Measurements from ENCODE around the gene PAM. TPM values are rescaled to one million over a fixed set of nuclear protein-coding genes. Genes with fewer than 3 reads are reported as not detected.

Gene PAM
- total RNA-seq, 1 experiment from 2014 or later = 257 TPM

DNA sequence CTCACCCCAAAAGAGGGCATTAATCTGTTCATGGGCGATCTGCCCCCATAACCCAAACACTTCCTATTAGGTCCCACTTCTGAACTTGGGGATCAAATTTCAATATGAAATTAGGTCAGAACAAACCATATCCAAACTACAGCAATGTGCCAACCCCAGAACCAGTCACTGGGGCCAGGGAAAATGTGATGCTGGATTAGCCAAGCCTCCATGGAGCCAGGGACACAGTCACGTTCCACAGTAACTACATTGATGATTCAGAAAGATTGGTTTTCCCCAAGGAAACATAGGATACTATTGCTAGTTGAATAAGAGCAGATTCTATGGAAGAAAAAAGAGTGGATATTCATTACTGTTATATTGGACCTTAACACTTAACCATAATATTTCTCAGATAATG, 280.6 kb downstream of the PAM start:
- ChIA-PET CTCF (no interaction called here), POLR2A (no interaction called here), RAD21 (ENCODE audit: low non-redundant PET in 1 of 2, low total read pairs in 2 of 2, uncharacterized antibody in 2 of 2, unreplicated experiment in 2 of 2) (no interaction called here)
- H2AFZ ChIP-seq (ENCODE audit: low read depth, low read length, poor library complexity, severe bottlenecking) = no peak overlapping the region
- no peak overlapping the region for H3K4me2 ChIP-seq (ENCODE audit: low read length)
- H3K79me2 ChIP-seq (ENCODE audit: insufficient read depth, low read length) = no peaks in the 10 kb centered on the region
- H3K9ac ChIP-seq (ENCODE audit: low read length) = no peak overlapping the region
- H3K27ac ChIP-seq (ENCODE audit: low read depth, low read length) = no peak overlapping the region
- H3K36me3 ChIP-seq (ENCODE audit: control insufficient read depth in 1 of 2, insufficient read depth in 2 of 2, low read length in 2 of 2) = 0 out of 4 replicates have a peak, but pooled peaks cover 0 to 11% of the 10 kb centered on the region in 2 experiments
- H3K9me2 ChIP-seq (ENCODE audit: insufficient read depth) = no peaks in the 10 kb centered on the region
- TF ChIP-seq ZNF274 (IDR thresholded peaks at IDR 0.05; ENCODE audit: low read depth, low read length) (no peak), POLR2AphosphoS5 (IDR thresholded peaks at IDR 0.05; ENCODE audit: low read depth, low read length) (no peak), JUND (IDR thresholded peaks at IDR 0.05) (no peak), EGR1 (IDR thresholded peaks at IDR 0.05; ENCODE audit: low read depth) (no peak), SRF (IDR thresholded peaks at IDR 0.05; ENCODE audit: low read depth) (no peak), YY1 (IDR thresholded peaks at IDR 0.05; ENCODE audit: extremely low read depth, insufficient replicate concordance, low read depth, low read length) (no peak), RAD21 (IDR thresholded peaks at IDR 0.05; ENCODE audit: low read depth) (no peak)
- TF ChIP-seq, protein P1, sequence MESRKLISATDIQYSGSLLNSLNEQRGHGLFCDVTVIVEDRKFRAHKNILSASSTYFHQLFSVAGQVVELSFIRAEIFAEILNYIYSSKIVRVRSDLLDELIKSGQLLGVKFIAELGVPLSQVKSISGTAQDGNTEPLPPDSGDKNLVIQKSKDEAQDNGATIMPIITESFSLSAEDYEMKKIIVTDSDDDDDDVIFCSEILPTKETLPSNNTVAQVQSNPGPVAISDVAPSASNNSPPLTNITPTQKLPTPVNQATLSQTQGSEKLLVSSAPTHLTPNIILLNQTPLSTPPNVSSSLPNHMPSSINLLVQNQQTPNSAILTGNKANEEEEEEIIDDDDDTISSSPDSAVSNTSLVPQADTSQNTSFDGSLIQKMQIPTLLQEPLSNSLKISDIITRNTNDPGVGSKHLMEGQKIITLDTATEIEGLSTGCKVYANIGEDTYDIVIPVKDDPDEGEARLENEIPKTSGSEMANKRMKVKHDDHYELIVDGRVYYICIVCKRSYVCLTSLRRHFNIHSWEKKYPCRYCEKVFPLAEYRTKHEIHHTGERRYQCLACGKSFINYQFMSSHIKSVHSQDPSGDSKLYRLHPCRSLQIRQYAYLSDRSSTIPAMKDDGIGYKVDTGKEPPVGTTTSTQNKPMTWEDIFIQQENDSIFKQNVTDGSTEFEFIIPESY (IDR thresholded peaks at IDR 0.05; ENCODE audit: extremely low read depth, insufficient replicate concordance, low read length) = no peak
- TF ChIP-seq, protein P2, sequence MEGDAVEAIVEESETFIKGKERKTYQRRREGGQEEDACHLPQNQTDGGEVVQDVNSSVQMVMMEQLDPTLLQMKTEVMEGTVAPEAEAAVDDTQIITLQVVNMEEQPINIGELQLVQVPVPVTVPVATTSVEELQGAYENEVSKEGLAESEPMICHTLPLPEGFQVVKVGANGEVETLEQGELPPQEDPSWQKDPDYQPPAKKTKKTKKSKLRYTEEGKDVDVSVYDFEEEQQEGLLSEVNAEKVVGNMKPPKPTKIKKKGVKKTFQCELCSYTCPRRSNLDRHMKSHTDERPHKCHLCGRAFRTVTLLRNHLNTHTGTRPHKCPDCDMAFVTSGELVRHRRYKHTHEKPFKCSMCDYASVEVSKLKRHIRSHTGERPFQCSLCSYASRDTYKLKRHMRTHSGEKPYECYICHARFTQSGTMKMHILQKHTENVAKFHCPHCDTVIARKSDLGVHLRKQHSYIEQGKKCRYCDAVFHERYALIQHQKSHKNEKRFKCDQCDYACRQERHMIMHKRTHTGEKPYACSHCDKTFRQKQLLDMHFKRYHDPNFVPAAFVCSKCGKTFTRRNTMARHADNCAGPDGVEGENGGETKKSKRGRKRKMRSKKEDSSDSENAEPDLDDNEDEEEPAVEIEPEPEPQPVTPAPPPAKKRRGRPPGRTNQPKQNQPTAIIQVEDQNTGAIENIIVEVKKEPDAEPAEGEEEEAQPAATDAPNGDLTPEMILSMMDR (IDR thresholded peaks at IDR 0.05 in 2 of 3, conservative IDR thresholded peaks at IDR 0.05 in 1 of 3; ENCODE audit: borderline replicate concordance in 1 of 3, insufficient read depth in 1 of 3, low read depth in 2 of 3, low read length in 2 of 3) = no peak
- TF ChIP-seq, protein P3, sequence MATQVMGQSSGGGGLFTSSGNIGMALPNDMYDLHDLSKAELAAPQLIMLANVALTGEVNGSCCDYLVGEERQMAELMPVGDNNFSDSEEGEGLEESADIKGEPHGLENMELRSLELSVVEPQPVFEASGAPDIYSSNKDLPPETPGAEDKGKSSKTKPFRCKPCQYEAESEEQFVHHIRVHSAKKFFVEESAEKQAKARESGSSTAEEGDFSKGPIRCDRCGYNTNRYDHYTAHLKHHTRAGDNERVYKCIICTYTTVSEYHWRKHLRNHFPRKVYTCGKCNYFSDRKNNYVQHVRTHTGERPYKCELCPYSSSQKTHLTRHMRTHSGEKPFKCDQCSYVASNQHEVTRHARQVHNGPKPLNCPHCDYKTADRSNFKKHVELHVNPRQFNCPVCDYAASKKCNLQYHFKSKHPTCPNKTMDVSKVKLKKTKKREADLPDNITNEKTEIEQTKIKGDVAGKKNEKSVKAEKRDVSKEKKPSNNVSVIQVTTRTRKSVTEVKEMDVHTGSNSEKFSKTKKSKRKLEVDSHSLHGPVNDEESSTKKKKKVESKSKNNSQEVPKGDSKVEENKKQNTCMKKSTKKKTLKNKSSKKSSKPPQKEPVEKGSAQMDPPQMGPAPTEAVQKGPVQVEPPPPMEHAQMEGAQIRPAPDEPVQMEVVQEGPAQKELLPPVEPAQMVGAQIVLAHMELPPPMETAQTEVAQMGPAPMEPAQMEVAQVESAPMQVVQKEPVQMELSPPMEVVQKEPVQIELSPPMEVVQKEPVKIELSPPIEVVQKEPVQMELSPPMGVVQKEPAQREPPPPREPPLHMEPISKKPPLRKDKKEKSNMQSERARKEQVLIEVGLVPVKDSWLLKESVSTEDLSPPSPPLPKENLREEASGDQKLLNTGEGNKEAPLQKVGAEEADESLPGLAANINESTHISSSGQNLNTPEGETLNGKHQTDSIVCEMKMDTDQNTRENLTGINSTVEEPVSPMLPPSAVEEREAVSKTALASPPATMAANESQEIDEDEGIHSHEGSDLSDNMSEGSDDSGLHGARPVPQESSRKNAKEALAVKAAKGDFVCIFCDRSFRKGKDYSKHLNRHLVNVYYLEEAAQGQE (IDR thresholded peaks at IDR 0.05; ENCODE audit: low read depth) = no peak
- peaks cover 0 to 5% of the 10 kb centered on the region in 2 experiments; a peak in 2 of 4 replicates for H3K9me3 ChIP-seq (ENCODE audit: control insufficient read depth in 1 of 2, insufficient read depth in 1 of 2, low read depth in 1 of 2, low read length in 2 of 2)
- ATAC-seq = no peak
- H3K4me1 ChIP-seq (ENCODE audit: control insufficient read depth in 1 of 2, insufficient read depth in 2 of 2, low read length in 2 of 2) = no peaks in the 10 kb centered on the region
- DNase-seq (ENCODE audit: low read depth, low spot score) = no peak
- intact Hi-C loops (cut with micrococcal nuclease) = no loop called here
- H3K4me3 ChIP-seq (replicated peaks in 1 of 2; ENCODE audit: low read depth in 1 of 2, low read length in 2 of 2) = no peak overlapping the region
- no TSS peak for BruUV-seq (replicated peaks)
- H4K20me1 ChIP-seq (ENCODE audit: insufficient read depth) = no peaks in the 10 kb centered on the region
- no peaks in the 10 kb centered on the region for H3K27me3 ChIP-seq (ENCODE audit: insufficient read depth, low read length)
